Mesenteric fat pad (tissue), 1 donor: ENCODE measurements around the gene PPP1R9B. TPM values are rescaled to one million over a fixed set of nuclear protein-coding genes. Genes with fewer than 3 reads are reported as not detected.

Experiments
- DNase-seq: peaks from one replicate; pipeline ENCODE4 v3.0.0-alpha.2; 2020; ENCODE audit warnings: low spot score
- total RNA-seq: library from RNA; stranded (reverse); fragmentation: NEBNext Ultra II Directional; extraction: Animal tissue kit (Norgen Biotek cat#: 25700); gene quantifications from one replicate; pipeline ENCODE4 v1.2.1, GENCODE V29; 2021
- donor health status: DM: yes; HTN: yes; CAD: no.

Gene PPP1R9B
- total RNA-seq, 1 donor from 2014 or later, result 56.5 TPM

DNA sequence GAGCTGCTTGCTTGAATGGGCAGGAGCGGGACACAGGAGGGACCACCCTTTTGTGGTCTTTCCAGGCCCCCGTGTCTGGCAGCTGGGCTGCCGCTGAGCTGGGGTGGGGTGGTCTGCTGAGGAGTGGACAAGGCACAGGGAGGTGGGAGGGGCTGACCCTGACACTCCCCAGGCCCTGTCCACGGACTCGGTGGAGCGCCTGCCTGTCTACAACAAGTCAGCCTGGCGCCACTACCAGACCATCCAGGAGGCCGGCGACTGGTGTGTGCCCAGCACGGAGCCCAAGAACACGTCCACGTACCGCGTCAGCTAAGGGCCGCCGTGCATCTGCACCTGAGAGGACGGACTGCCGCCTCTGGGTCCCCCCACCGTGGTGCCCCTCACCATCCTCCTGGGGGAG lies 40.7 kb downstream of the PPP1R9B start:
- DNase-seq, result no peak

- DNase-seq, result no peak
Observed at GRCh38 chr17:50109207-50109606, 41.3 kb downstream of the PPP1R9B start.

- no peak for DNase-seq
Observed at GRCh38 chr17:50108556-50108955, 41.9 kb downstream of the PPP1R9B start.

DNA sequence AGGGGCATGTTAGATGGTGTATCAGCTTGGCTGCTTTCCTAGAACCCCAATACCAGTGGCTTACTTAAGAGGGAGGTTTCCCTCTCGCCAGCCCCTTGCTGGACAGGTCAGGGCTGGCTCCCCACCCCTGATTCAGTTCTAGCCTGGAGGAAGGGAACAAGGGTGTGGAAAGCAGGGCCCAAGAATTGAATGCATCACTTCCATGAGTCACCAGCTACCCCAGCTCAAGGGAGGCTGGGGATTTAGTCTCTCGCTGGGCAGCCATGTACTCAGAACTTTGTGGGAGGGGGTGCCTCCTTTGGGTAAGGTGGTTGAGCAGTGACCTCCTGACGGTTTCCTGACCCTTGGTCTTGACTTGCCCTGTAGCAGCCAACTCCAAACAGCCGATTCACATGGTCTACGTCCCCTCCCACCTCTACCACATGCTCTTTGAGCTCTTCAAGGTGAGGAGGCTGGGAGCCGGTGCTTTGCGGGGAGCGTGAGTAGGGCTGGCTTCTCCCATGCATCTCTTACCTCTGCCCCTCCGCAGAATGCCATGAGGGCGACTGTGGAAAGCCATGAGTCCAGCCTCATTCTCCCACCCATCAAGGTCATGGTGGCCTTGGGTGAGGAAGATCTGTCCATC lies 42.6 kb downstream of the PPP1R9B start:
- DNase-seq, result no peak

GRCh38 chr17:50106393-50107131 lies 43.9 kb downstream of the PPP1R9B start:
- DNase-seq, result no peak

- no peak for DNase-seq
Observed at GRCh38 chr17:50105811-50106210, 44.7 kb downstream of the PPP1R9B start.

- no peak for DNase-seq
Observed at GRCh38 chr17:50103941-50104340, 46.5 kb downstream of the PPP1R9B start.

DNA sequence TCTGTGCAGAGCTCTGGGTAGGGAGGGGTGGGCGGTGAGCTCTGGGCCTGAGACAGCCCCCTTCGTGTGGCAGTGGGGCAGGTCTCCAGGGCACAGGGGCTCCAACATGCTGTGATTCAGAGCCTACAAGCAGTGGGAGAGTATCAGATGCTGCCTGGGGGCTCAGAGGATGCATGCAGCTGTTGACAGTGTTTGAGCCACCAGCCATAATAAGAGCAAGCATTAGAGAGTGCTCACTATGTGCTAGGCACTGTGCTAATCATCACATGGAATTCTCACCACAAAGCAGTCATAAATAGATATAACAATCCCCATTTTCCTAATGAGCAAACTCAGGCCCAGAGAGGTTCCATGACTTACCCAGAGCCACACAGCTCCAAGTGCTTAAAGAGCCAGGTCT lies 47.2 kb downstream of the PPP1R9B start:
- no peak for DNase-seq

DNA sequence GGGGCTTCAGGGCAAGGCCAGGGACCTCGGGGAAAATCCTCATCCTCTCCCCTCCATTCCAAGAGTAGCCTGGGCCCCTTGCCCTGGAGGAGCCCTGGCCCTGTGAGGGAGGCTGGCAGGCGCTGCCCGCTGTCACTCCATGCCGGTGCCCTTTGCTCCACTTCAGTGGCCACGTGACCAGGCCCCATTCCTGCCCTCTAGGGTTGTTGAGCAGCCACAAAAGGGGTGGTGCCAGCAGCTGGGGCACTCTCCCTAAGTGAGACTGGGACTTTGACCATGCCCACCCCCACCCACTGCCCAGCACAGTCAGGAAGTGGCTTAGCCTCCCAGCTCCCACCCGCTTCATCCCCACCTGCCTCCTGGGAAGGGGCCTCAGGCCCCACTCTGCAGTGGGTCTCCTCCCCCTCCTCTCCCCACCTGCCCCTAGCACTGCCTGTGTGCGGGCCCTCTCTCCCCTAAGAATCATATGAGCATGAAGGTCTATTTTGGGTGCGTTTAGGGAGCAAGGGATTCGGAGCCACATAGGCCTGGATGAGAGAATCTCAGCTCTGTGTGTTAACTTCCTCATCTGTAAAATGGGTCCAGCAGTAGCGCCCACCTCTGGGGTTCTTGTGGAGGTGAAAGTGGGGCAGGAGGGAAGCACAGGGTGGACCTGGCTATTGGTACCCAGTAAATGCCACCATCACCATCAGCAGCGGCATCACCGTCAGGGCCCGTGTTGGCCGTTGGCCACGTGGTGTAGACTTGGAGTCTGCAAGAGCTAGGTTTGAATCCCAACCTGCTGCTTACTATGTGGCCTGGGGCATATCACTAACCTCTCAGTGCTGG lies 48.1 kb downstream of the PPP1R9B start:
- no peak for DNase-seq

DNA sequence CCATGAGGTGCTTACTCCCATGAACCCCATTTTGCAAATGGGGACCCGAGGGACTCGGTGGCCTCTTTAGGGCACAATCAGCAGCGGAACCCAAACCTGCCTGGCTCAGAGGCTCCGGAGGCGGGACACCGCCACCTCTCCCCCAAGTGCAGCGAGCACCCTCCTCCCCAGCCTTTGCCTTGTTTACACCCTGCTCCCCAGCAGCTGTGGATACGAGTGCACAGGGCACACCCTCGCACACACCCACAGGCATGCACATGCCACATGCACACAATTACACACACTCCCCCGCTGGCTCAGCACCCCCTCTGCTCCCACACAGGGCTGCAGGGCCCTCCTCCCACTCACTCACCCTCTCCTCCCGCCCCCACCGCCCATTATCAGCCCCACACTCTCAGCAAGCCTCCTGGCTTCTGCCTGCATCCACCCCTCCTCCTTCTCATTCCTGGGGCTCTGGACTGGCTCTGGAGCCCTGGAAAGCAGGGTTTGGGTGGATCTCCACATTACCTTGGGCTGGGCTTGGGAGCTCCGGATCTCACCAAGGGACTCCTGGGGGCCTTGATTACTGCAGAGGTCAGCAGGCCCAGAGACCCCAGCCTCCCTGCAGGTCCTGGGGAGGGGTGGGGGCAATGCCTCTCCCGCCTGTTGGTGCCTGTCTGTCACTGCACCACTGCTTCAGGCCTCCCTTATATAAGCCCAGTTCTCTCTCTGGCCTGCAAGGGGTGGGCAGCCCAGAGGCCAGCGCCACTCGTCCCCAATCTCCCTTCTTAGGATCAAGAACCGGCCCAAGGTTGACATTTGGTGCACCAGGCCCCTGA lies 48.9 kb downstream of the PPP1R9B start:
- DNase-seq, result no peak

- no peak for DNase-seq
Observed at GRCh38 chr17:50100921-50101345, 49.5 kb downstream of the PPP1R9B start.

GRCh38 chr17:50100480-50100883 lies 50.0 kb downstream of the PPP1R9B start:
- DNase-seq, result no peak

DNA sequence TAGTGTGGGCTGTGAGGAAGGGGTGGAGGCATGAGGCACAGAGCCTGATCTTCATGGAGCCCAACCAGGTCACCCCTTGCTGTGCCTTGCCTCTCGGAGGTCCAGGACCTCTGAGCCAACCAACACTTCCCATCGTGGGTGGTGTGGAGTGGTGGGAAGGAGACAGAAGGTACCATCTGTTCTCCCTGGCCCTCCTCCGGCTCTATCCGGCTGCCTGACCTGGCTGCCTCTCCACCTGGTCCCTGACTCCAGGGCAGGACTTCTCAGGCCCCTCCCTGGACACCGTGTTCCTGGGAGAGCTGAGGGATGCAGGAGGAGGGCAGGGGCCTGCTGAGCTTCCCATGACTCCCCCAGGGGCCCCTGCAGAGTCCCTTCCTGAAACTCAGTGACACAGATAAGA lies 51.5 kb downstream of the PPP1R9B start:
- DNase-seq, result no peak

DNA sequence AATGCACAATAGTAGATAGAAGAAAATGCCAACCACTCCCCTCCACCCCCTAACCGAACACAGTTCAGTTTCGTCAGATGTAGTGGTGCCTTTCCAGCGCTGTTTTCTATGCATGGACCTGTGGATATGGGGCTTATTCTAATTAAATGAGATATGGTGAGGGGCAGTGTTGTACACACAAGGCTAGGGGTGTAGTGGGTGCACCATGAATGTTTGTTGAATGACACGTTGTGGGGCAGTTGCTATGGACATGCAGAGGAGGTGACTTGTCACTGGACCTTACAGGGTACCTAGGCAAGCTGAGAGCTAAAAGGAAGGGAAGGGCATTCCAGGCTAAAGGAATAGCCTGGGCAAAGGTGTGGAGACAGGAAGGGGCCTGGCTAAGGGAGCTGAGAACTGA lies 51.9 kb downstream of the PPP1R9B start:
- DNase-seq, result no peak

DNA sequence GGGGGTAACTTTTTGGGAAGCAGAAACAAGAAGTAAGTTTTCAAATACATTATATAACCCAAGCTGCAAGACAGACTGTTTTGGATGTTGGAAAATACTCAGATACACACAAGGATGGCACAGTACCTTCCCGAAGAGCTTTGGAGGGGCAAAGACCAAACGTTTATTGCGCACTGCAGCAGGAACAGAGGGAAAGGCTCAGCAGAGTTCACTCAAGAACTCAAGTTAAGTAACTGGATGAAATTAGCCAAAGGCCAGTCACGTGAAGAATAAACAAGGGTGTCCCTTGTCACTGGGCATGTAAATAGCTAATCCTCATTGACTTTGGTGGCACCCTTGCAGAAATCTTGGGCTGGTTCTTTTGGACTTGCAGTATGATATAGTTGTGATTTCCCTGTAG lies 52.6 kb downstream of the PPP1R9B start:
- DNase-seq, result no peak

DNA sequence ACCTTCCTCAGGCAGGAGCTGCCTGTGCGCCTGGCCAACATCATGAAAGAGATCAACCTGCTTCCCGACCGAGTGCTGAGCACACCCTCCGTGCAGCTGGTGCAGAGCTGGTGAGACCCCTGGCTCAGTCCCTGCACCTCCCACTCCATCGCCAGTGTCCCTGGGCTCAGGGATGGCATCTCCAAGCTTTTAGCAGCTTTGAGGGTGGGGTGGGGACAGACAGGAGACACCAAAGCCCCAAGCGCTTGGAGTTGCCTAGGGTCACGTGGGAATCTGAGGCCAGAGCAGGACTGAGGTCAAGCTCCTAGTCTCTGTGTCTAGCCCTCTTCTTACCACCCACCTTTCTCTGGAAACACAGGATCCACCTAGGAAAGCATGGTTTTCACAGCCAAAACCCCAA lies 53.0 kb downstream of the PPP1R9B start:
- no peak for DNase-seq

GRCh38 chr17:50096758-50097157 lies 53.7 kb downstream of the PPP1R9B start:
- DNase-seq, result no peak

DNA sequence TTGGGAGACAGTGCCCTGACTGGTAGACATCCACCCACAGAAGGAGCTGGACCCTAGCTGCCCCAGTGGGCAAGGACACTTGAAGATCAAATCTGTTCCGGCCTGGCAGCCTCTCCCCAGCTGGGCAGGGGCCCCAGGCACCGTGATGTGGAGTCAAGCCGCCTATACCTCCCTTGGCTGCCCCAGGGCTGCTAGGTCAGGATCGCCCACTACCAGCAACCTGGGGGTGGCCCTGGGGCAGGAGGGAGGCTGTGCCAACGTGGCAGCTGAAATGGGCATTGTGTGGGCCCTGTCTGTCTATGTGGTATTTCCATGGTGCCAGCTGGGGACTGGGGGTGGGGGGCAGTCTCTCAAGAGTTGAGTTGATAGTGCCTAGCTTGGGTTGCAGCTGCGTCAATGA lies 54.4 kb downstream of the PPP1R9B start:
- DNase-seq, result no peak

DNA sequence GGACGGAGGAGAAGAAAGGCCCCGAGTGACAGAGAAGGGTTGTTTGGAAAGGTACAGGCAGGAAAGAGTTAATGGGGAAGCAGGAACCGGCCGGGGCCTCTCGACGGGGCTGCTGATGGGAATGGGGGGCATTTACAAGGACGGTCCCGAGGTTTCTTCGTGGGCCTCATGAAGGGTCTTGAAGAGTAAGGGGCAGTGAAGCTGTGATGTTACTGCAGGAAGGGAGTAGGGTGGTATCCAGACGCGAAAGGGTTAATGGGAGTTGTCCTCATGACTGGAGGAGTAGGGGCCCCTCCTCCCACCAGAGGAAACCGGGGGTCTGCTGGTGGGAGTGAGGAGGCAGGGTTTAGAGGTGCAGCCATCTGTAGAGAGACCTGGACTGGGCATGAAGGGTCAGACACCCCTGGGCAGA lies 54.8 kb downstream of the PPP1R9B start:
- DNase-seq, result no peak

DNA sequence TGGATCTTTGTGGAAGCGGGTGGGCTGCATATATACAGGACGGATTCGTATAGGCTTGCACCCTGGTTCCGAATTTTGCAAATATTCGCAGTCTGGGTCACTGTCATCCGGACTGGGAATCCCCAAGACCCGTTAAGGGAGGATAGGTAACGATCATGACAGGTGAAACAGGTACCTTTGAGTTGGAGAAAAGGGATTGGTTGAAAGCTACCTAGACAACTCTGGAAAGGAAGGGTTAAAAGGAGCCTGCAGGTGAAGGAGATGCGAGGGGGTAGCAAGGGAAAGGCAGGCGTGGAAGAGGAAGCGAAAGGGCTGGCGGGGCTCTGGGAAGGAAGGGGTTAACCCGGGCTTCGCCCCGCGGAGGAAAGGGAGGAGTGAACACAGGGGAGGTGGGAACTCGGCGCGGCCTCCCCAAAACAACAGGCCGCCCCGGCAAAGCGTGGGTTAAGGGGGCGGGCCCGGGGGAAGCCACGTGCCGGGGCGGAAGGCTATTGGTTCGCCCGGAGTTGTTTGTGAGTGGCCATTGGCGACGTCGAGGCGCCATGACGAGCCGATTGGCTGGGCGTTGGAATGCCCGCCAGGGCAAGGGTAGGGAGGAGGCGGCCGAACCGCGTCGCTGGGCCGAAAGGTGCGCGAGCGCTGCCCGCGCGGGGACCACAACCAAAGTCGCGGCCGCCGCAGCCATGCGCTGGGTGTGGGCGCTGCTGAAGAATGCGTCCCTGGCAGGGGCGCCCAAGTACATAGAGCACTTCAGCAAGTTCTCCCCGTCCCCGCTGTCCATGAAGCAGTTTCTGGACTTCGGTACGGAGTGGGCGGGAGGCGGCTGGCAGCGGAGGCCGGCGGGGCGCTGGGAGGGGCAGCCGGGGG lies 55.5 kb downstream of the PPP1R9B start, which contains the start of gene PDK2:
Gene PDK2, plus strand, starts transcription at position 599 of the 867 bp plus-strand sequence. Its CDS starts 85 bp downstream, at position 684.
- DNase-seq, result peak; percentile 98
